ENCODE data around the gene RAB11FIP4. TPM values are rescaled to one million over a fixed set of nuclear protein-coding genes. Genes with fewer than 3 reads are reported as not detected.

RAB11FIP4 gene
- total and polyA plus RNA-seq, 9 of the 15 experiments (the other 6 are each of a cell fraction or from before 2014, with no cell fraction given) = 0.62 to 16.6 (median 8.9) TPM

DNA sequence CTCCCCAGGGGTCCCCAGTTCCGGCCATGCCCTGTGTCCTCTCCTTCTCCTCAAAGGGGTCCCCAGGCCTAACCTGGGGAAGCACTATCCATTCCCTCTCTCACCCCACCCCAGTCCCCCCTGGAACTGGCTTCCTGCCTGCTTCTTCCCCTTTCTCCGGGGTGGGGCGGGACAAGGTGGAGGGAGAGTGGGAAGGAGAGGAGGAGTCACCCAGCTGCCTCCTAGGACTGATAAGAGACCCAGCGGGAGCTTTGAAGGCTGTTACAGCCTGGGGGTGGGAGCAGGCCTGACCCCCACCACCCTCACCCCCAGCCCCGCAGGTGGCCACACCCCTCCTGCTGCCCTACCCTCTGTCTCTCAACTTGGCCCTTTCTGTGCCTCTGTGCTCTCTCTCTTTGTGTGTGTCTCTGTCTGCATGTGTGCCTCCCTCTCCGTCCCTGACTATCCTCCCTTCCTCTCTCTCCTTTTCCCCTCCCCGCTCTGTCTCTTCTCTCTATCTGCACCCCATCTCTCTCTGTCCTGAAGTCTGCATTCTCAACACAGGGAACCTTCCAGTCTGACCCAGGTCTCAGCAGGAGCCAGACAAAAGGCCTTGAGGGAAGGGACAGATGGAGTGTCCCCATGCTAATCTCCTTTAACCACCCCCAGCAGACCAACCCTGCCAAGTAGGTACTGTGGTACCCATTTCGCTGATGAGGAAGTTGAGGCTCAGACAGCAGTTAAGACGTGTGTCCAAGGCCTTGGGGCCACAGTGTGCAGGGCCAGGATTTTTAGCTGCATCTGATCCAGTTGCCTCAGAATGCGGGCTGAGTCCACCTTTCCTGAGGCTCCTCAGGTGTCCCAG is 66.1 kb downstream of the RAB11FIP4 start (continued):
- TF ChIP-seq, protein P1, sequence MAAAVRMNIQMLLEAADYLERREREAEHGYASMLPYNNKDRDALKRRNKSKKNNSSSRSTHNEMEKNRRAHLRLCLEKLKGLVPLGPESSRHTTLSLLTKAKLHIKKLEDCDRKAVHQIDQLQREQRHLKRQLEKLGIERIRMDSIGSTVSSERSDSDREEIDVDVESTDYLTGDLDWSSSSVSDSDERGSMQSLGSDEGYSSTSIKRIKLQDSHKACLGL (CRISPR knock-in tag; IDR thresholded peaks at IDR 0.05; ENCODE audit: borderline replicate concordance, poor library complexity, severe bottlenecking) = no peak
- no peak for TF ChIP-seq KDM4B (IDR thresholded peaks at IDR 0.05; ENCODE audit: borderline replicate concordance in 2 of 2, low read depth in 1 of 2)
- no peak for TF ChIP-seq HMG20B (CRISPR knock-in tag; IDR thresholded peaks at IDR 0.05)
- no peak for TF ChIP-seq CCNT2 (IDR thresholded peaks at IDR 0.05; ENCODE audit: borderline replicate concordance, extremely low read depth, insufficient read length, low read depth, low read length)
- TF ChIP-seq, protein P2, sequence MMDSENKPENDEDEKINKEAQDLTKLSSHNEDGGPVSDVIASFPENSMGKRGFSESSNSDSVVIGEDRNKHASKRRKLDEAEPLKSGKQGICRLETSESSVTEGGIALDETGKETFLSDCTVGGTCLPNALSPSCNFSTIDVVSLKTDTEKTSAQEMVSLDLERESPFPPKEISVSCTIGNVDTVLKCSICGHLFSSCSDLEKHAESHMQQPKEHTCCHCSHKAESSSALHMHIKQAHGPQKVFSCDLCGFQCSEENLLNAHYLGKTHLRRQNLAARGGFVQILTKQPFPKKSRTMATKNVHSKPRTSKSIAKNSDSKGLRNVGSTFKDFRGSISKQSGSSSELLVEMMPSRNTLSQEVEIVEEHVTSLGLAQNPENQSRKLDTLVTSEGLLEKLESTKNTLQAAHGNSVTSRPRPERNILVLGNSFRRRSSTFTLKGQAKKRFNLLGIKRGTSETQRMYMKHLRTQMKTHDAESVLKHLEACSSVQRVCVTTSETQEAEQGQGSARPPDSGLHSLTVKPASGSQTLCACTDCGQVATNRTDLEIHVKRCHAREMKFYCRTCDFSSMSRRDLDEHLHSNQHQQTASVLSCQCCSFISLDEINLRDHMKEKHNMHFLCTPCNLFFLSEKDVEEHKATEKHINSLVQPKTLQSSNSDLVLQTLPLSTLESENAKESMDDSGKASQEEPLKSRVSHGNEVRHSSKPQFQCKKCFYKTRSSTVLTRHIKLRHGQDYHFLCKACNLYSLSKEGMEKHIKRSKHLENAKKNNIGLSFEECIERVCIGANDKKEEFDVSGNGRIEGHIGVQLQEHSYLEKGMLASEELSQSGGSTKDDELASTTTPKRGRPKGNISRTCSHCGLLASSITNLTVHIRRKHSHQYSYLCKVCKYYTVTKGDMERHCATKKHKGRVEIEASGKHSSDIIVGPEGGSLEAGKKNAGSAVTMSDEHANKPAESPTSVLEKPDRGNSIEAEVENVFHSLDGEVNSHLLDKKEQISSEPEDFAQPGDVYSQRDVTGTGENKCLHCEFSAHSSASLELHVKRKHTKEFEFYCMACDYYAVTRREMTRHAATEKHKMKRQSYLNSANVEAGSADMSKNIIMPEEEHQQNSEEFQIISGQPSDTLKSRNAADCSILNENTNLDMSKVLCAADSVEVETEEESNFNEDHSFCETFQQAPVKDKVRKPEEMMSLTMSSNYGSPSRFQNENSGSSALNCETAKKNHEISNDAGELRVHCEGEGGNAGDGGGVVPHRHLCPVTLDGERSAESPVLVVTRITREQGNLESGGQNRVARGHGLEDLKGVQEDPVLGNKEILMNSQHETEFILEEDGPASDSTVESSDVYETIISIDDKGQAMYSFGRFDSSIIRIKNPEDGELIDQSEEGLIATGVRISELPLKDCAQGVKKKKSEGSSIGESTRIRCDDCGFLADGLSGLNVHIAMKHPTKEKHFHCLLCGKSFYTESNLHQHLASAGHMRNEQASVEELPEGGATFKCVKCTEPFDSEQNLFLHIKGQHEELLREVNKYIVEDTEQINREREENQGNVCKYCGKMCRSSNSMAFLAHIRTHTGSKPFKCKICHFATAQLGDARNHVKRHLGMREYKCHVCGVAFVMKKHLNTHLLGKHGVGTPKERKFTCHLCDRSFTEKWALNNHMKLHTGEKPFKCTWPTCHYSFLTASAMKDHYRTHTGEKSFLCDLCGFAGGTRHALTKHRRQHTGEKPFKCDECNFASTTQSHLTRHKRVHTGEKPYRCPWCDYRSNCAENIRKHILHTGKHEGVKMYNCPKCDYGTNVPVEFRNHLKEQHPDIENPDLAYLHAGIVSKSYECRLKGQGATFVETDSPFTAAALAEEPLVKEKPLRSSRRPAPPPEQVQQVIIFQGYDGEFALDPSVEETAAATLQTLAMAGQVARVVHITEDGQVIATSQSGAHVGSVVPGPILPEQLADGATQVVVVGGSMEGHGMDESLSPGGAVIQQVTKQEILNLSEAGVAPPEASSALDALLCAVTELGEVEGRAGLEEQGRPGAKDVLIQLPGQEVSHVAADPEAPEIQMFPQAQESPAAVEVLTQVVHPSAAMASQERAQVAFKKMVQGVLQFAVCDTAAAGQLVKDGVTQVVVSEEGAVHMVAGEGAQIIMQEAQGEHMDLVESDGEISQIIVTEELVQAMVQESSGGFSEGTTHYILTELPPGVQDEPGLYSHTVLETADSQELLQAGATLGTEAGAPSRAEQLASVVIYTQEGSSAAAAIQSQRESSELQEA (IDR thresholded peaks at IDR 0.05; ENCODE audit: low read depth) = no peak
- TF ChIP-seq CEBPB (tag; IDR thresholded peaks at IDR 0.05) = no peak
- TF ChIP-seq, protein P3, sequence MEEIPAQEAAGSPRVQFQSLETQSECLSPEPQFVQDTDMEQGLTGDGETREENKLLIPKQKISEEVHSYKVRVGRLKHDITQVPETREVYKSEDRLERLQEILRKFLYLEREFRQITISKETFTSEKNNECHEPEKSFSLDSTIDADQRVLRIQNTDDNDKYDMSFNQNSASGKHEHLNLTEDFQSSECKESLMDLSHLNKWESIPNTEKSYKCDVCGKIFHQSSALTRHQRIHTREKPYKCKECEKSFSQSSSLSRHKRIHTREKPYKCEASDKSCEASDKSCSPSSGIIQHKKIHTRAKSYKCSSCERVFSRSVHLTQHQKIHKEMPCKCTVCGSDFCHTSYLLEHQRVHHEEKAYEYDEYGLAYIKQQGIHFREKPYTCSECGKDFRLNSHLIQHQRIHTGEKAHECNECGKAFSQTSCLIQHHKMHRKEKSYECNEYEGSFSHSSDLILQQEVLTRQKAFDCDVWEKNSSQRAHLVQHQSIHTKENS (CRISPR knock-in tag; IDR thresholded peaks at IDR 0.05) = no peak
- no peak for TF ChIP-seq ZNF408 (CRISPR knock-in tag; IDR thresholded peaks at IDR 0.05; ENCODE audit: low read depth)
- TF ChIP-seq CC2D1A (IDR thresholded peaks at IDR 0.05) = no peak
- TF ChIP-seq KDM1A (IDR thresholded peaks at IDR 0.05) = peak; percentile 28 to 72; a peak in 2 of 4 replicates
- TF ChIP-seq EP400 (IDR thresholded peaks at IDR 0.05) = no peak
- TF ChIP-seq FOXA1 (IDR thresholded peaks at IDR 0.05; ENCODE audit: borderline replicate concordance) = no peak
- TF ChIP-seq NR1H2 (CRISPR knock-in tag; IDR thresholded peaks at IDR 0.05) = no peak
- no peak for TF ChIP-seq ZZZ3 (IDR thresholded peaks at IDR 0.05)
- TF ChIP-seq, protein P4, sequence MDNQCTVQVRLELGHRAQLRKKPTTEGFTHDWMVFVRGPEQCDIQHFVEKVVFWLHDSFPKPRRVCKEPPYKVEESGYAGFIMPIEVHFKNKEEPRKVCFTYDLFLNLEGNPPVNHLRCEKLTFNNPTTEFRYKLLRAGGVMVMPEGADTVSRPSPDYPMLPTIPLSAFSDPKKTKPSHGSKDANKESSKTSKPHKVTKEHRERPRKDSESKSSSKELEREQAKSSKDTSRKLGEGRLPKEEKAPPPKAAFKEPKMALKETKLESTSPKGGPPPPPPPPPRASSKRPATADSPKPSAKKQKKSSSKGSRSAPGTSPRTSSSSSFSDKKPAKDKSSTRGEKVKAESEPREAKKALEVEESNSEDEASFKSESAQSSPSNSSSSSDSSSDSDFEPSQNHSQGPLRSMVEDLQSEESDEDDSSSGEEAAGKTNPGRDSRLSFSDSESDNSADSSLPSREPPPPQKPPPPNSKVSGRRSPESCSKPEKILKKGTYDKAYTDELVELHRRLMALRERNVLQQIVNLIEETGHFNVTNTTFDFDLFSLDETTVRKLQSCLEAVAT (IDR thresholded peaks at IDR 0.05) = 0 out of 4 replicates have a peak, but pooled peaks of 1 of the 2 experiments have one; percentile 36

Measured in K562 (cell line).